ENCODE measurements around the gene ORM2.
"Not testable (repeated sequence)": the region's sequence is repeated elsewhere in the genome, so short reads cannot be mapped to it uniquely, and the experiment has no call there.

The ORM2 gene

GRCh38 chr9:114314881-114315722, 14.6 kb upstream of the ORM2 start:
- DNase-seq = no peak

DNA sequence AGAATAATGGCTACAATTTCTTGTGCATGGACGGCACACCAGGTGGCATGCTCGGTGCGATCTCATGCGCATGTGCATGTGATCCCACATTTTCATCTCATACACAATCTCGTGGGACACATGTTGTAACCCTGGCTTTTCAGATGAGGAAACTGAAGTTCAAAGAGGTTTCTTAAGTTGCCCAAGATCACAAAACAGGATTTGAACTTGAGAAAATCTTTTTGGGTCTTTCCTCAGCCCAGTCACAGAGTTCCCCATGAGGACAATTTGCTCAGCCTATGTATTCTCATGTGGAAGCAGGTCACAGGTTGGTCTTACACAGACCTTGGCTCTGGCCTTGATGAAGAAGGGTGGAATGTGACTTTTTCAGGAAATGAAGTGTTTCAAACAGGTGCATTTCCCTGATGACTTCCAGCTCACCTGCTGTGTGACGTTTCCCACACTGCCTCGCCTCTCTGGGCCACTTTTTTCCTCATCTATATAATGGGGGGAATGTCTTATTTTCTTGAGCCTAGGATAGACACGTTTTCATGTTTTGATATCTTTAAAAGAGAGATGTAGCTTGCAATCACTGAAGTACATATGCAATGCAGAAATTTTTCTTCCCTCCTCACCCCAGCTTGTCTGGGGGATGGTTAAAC, 13.8 kb upstream of the ORM2 start:
- no peak for DNase-seq

DNA sequence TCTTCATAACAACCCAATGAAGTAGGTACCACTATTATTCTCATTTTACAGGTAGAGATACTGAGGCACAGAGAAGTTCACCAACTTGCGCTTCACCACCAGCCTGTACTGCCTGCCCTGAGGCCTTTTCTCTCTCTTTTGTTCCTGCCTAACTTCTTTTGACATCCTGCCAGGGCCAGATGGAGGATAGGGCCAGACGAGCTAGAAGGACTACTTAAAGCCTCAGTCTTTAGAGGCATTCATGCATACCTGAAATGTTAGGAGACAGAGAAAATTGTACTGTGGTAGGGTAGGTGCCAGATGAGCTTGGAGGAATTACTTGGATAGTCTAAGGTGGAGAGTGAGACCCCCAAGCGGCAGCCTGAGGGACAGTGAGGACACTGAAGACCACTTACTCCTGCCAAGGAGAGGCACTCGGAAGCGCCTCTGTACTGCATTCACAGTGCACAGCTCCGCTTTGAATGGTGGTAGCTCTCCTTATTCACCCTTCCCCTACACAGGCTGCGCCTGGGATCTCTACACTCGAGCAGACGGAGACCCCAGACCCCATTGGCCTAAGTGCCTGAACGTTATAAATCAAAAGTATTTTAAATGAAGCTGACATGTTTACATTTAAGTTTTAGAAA, 13.0 kb upstream of the ORM2 start:
- DNase-seq = no peak

GRCh38 chr9:114317665-114318357, 11.9 kb upstream of the ORM2 start:
- no peak for DNase-seq

GRCh38 chr9:114318416-114318815, 11.3 kb upstream of the ORM2 start:
- no peak for DNase-seq

- DNase-seq = no peak
These were observed 10.5 kb upstream of the ORM2 start for GRCh38 chr9:114319147-114319546.

GRCh38 chr9:114320710-114321109, 9.0 kb upstream of the ORM2 start:
- not testable (repeated sequence) for DNase-seq

DNA sequence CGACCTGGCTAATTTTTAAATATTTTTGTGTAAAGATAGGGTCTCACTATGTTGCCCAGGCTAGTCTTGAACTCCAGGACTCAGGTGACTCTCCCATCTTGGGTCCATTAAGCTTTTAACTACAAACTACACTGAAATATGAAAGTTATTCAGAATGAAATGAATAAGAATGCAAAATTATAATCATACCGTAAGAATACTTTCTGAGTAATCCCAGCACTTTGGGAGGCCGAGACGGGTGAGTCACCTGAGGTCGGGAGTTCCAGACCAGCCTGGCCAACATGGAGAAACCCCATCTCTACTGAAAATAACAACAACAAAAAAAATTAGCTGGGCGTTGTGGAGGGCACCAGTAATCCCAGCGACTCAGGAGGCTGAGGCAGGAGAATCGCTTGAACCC, 7.9 kb upstream of the ORM2 start:
- no peak for DNase-seq

GRCh38 chr9:114322160-114322818, 7.4 kb upstream of the ORM2 start:
- DNase-seq = not testable (repeated sequence)

DNA sequence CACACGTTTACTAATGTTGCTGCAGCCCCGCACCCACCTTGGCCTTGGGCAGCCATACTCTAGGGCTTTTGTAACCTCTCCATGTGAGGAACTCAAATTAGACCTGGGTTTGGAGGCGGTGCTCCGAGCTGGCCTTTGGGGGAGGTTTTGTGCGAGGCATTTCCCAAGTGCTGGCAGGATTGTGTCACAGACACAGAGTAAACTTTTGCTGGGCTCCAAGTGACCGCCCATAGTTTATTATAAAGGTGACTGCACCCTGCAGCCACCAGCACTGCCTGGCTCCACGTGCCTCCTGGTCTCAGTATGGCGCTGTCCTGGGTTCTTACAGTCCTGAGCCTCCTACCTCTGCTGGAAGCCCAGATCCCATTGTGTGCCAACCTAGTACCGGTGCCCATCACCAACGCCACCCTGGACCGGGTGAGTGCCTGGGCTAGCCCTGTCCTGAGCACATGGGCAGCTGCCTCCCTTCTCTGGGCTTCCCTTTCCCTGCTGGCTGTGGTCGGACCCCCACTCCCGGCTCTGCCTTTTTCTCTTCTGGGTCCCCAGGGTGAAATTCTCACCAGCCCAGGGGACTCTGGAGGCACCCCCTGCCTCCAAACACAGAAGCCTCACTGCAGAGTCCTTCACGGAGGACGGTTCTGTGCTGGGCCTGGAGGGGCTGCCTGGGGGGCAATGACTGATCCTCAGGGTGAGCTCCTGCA, 6.7 kb upstream of the ORM2 start, which contains the start of gene ORM1:
TSS of gene ORM1 (plus strand) at position 268 of the 701 bp plus-strand sequence. CDS start at position 304, 36 bp downstream.
- DNase-seq = not testable (repeated sequence)

- DNase-seq = not testable (repeated sequence)
These were observed 5.8 kb upstream of the ORM2 start for GRCh38 chr9:114323849-114324248.

DNA sequence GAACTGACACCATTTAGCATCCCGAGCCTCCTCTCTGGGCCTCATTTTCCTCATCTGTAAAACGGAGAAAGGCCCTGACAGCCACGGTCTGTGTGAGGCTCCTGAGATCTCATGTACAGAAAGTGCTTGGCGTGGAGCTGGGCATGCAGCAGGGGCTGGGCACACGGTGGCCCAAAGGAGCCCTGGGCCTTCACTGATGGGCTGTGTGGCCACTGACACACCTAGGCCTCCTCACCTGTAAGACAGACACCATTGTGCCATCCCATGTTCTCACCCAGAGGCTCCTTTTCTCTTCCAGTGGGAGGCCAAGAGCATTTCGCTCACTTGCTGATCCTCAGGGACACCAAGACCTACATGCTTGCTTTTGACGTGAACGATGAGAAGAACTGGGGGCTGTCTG, 5.2 kb upstream of the ORM2 start:
- no peak for DNase-seq

GRCh38 chr9:114324965-114325364, 4.7 kb upstream of the ORM2 start:
- DNase-seq = not testable (repeated sequence)

DNA sequence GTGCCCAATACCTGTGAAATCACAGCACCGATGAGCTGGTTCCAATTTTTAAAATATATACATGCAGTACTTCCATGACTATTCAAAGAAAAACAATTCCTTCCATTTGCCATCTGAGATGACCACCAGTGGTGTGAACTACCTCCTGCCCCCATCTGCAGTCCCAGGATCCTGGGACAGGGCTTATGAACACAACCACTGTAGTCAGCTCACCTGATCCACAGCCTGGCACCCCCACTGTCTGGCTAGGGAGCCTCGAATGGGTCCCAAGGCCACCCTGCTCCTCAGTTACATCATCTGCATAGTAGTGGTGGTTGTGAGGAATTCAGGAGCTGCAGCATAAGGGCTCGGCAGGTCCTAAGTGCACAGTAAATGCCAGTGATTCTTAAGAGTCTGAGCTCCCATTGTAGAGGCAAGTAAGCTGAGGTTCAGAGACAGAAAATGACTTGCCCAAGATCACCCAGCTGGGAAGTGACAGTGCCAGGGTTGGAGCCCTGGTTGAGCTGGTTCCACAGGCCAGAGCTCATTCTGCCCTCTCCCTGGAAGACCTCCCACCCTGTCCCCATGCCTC, 3.9 kb upstream of the ORM2 start:
- DNase-seq = not testable (repeated sequence)

DNA sequence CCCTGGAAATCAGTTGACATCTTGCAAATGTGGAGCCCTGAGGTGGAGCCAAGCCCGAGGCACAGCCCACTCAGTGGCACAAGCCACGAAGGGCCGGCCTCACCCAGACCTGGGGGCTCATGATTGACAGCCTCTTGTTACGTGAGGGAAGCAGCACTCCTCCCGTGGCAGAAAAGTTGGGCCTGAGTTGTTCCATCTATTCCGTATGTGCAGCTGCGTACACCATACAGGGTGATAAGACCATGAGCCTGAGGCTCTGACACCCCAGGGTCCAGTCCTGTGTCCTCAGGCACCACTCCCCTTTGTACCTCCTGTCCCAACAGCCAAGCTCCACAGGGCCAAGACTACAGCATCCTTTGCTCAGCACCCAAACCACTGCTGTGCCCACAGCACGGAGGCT, 1.9 kb upstream of the ORM2 start:
- DNase-seq = no peak

DNA sequence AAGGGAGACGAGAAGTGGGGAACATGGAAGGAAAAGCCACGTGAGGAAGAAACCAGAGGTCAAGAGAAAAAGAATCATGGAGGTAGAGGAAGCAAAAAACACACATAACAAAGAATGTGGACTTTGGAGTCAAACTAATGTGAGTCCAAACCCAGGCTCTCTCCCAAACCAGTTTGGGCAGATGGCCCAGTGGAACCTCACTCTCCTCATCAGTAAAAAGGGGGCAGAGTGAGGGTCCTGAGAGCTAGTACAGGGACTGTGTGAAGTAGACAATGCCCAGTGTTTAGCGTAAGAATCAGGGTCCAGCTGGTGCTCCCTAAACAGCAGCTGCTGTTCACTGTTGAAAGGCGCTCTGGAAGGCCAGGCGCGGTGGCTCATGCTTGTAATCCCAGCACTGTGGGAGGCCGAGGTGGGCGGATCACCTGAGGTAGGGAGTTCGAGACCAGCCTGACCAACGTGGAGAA, 1.3 kb upstream of the ORM2 start:
- not testable (repeated sequence) for DNase-seq

GRCh38 chr9:114328937-114329624, 588 bp upstream of the ORM2 start:
- not testable (repeated sequence) for DNase-seq

DNA sequence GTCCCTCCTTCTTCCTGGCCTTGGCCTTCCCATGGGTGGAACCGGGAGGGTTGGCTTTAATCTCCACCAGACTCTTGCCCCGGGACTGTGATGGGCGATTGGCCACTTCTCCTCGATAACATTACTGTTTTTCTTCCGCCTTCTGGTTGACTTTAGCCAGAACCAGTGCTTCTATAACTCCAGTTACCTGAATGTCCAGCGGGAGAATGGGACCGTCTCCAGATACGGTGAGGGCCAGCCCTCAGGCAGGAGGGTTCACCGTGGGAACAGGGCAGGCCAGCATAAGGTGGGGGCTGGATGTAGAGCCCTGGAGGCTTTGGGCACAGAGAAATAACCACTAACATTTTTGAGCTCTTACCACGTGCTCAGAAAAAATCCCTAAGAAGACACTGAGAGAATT, 967 bp downstream of the ORM2 start:
- DNase-seq = no peak

DNA sequence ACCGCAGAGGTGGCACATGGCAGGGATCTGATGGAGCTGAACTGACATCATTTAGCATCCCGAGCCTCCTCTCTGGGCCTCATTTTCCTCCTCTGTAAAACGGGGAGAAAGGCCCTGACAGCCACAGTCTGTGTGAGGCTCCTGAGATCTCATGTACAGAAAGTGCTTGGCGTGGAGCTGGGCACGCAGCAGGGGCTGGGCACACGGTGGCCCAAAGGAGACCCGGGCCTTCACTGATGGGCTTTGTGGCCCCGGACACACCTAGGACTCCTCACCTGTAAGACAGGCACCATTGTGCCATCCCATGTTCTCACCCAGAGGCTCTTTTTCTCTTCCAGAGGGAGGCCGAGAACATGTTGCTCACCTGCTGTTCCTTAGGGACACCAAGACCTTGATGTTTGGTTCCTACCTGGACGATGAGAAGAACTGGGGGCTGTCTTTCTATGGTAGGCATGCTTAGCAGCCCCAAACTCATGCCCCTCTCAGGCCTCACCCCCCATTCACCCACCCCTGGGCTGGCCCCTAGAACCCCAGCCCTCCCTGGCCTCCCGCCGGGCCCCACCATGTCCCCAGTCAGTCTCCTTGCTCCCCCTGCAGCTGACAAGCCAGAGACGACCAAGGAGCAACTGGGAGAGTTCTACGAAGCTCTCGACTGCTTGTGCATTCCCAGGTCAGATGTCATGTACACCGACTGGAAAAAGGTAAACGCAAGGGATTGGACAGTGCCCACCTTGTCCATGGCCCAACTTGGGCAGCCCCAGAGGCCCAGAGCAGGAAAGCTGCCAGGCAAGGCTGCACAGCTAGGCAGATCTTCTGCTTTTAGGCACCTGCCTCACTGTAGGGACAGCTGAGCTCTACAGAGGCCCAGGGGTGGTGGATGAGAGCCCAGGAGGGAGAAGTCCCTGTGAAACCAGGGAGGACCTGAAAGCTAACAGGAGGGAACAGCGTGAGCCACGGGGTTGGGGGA, 1.8 kb downstream of the ORM2 start:
- DNase-seq = not testable (repeated sequence)

All from activated CD4-positive, alpha-beta T cell treated with anti-CD3 and anti-CD28 coated beads, Interleukin-2, amount 50 U/mL, for 1 hour (primary cell).